ENCODE measurements around the gene ODF2L.

ODF2L gene

DNA sequence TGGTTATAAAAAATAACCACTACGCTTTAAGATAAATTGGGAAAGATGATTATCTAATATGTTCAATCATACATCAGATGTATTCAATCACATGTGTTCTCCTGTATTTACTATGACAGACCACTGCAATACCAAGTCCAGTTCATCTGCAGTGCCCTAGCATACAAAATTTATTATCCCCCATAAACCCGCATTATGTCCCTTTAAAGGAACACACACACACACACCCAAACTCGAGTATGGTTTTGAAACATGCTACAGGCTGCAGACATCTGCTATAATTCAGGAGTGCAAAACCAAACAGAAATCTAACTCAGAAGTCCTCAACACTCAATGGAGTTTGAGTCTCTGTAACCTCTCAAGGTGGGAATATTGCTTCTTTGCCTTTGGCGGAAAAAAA, 14.9 kb downstream of the ODF2L start:
- Histone ChIP-seq H3K4me1 (ENCODE audit: insufficient read depth, poor library complexity, severe bottlenecking) (no peaks in the 10 kb centered on the region), H3K4me3 (ENCODE audit: severe bottlenecking) (no peak overlapping the region), H3K27ac (ENCODE audit: poor library complexity, severe bottlenecking) (no peak overlapping the region), H3K36me3 (ENCODE audit: low read depth) (peaks cover 48% of the 10 kb centered on the region), H3K27me3 (ENCODE audit: insufficient read depth, poor library complexity, severe bottlenecking) (no peaks in the 10 kb centered on the region), H3K9me3 (ENCODE audit: severe bottlenecking) (no peaks in the 10 kb centered on the region)
- DNase-seq (ENCODE audit: low spot score) = no peak
- no peak for ATAC-seq (ENCODE audit: low read depth)
- TF ChIP-seq, protein P1, sequence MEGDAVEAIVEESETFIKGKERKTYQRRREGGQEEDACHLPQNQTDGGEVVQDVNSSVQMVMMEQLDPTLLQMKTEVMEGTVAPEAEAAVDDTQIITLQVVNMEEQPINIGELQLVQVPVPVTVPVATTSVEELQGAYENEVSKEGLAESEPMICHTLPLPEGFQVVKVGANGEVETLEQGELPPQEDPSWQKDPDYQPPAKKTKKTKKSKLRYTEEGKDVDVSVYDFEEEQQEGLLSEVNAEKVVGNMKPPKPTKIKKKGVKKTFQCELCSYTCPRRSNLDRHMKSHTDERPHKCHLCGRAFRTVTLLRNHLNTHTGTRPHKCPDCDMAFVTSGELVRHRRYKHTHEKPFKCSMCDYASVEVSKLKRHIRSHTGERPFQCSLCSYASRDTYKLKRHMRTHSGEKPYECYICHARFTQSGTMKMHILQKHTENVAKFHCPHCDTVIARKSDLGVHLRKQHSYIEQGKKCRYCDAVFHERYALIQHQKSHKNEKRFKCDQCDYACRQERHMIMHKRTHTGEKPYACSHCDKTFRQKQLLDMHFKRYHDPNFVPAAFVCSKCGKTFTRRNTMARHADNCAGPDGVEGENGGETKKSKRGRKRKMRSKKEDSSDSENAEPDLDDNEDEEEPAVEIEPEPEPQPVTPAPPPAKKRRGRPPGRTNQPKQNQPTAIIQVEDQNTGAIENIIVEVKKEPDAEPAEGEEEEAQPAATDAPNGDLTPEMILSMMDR (IDR thresholded peaks at IDR 0.05; ENCODE audit: poor library complexity, severe bottlenecking) = no peak

DNA sequence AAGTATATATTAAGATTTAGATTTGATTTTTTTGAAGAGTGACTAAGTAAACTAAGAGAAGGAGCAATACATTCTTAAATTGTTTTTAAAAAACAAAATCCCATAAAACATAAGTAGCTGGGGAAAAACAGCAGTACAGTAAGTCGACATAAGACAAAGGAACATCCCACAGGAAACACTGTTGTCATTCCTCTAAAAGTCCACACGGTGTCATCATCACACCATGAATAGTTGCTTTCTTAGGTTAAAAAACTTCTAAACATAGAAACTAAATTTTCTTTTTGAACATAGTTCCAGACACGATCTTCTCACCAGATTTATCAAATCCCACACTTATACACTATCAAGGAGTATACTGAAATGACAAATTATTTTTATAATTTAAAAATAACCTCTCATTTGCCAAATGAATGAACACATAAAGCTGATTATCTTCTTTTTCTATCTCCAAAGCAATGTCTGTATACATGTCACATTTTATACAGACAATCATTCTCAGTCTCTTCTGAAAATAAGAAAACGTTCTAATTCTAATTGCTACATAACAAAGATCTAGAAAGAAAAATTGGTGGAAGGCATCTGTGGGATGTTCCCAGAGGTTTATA, 15.8 kb downstream of the ODF2L start:
- peak; percentile 52; the same call in 1 of the 3 replicates for ATAC-seq (ENCODE audit: low read depth)
- no peaks in the 10 kb centered on the region for H3K4me1 ChIP-seq (ENCODE audit: insufficient read depth, poor library complexity, severe bottlenecking)

DNA sequence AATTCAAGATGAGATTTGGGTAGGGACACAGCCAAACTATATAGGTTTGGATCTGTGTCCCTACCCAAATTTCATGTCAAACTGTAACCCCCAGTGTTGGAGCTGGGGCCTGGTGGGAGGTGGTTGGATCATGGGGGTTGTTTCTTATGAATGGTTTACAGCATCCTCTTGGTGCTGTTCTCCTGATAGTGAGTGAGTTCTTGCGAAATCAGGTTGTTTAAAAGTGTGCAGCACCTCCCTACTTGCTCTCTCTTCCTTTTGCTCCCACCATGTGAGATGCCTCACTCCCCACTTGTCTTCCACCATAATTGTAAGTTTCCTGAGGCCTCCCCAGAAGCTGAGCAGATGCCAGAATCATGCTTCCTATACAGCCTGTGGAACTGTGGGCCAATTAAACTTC, 17.3 kb downstream of the ODF2L start:
- Histone ChIP-seq H3K9me3 (ENCODE audit: severe bottlenecking) (no peaks in the 10 kb centered on the region), H3K36me3 (ENCODE audit: low read depth) (peaks cover 72% of the 10 kb centered on the region), H3K27me3 (ENCODE audit: insufficient read depth, poor library complexity, severe bottlenecking) (no peaks in the 10 kb centered on the region), H3K27ac (ENCODE audit: poor library complexity, severe bottlenecking) (no peak overlapping the region), H3K4me1 (ENCODE audit: insufficient read depth, poor library complexity, severe bottlenecking) (no peaks in the 10 kb centered on the region), H3K4me3 (ENCODE audit: severe bottlenecking) (no peak overlapping the region)
- TF ChIP-seq, protein P1 (IDR thresholded peaks at IDR 0.05; ENCODE audit: poor library complexity, severe bottlenecking) = no peak
- no peak for ATAC-seq (ENCODE audit: low read depth)
- DNase-seq (ENCODE audit: low spot score) = no peak

More for the DNA sequence above, 15.8 kb downstream of the ODF2L start:
- Histone ChIP-seq H3K27ac (ENCODE audit: poor library complexity, severe bottlenecking) (no peak overlapping the region), H3K27me3 (ENCODE audit: insufficient read depth, poor library complexity, severe bottlenecking) (no peaks in the 10 kb centered on the region), H3K36me3 (ENCODE audit: low read depth) (peaks cover 56% of the 10 kb centered on the region), H3K9me3 (ENCODE audit: severe bottlenecking) (no peaks in the 10 kb centered on the region), H3K4me3 (ENCODE audit: severe bottlenecking) (no peak overlapping the region)
- TF ChIP-seq, protein P1 (IDR thresholded peaks at IDR 0.05; ENCODE audit: poor library complexity, severe bottlenecking) = peak; percentile 83
- DNase-seq (ENCODE audit: low spot score) = no peak

DNA sequence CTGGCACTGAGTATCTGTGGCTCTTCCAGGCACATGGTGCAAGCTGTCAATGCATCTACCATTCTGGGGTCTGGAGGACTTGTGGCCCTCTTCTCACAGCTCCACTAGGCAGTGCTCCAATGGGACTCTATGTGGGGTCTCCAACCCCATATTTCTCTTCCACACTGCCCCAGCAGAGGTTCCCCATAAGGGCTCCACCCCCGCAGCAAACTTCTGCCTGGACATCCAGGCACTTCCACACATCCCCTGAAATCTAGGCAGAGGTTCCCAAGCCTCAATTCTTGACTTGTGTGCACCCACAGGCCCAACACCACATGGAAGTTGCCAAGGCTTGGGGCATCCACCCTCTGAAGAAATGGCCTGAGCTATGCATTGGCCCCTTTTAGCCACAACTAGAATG, 18.8 kb downstream of the ODF2L start:
- no peaks in the 10 kb centered on the region for H3K4me1 ChIP-seq (ENCODE audit: insufficient read depth, poor library complexity, severe bottlenecking)
- no peaks in the 10 kb centered on the region for H3K27me3 ChIP-seq (ENCODE audit: insufficient read depth, poor library complexity, severe bottlenecking)
- H3K27ac ChIP-seq (ENCODE audit: poor library complexity, severe bottlenecking) = no peak overlapping the region
- peaks cover 73% of the 10 kb centered on the region for H3K36me3 ChIP-seq (ENCODE audit: low read depth)
- H3K4me3 ChIP-seq (ENCODE audit: severe bottlenecking) = no peak overlapping the region
- H3K9me3 ChIP-seq (ENCODE audit: severe bottlenecking) = no peaks in the 10 kb centered on the region
- ATAC-seq (ENCODE audit: low read depth) (no peak), DNase-seq (ENCODE audit: low spot score) (no peak)
- TF ChIP-seq, protein P1 (IDR thresholded peaks at IDR 0.05; ENCODE audit: poor library complexity, severe bottlenecking) = no peak

DNA sequence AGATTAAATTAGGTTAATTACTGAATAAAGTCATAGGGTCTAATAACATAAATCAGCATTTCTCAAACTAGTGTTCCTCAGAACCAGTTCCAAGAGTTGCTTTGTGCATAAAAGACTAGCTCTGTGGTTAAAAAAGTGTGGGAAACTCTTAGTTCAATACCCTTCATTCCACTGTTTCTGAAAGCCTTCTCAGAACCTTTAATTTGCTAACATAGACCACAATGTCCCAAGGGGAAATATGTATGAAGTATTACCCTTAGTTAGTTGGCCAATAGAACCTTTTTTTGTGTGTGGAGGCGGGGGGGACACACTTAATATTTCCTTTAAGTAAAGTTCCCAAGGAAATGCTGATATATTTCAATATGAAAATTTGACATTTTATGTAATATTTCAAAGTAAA, 20.4 kb downstream of the ODF2L start:
- no peaks in the 10 kb centered on the region for H3K4me1 ChIP-seq (ENCODE audit: insufficient read depth, poor library complexity, severe bottlenecking)
- H3K27me3 ChIP-seq (ENCODE audit: insufficient read depth, poor library complexity, severe bottlenecking) = no peaks in the 10 kb centered on the region
- DNase-seq (ENCODE audit: low spot score) (no peak), ATAC-seq (ENCODE audit: low read depth) (no peak)
- H3K9me3 ChIP-seq (ENCODE audit: severe bottlenecking) = no peaks in the 10 kb centered on the region
- peaks cover 70% of the 10 kb centered on the region for H3K36me3 ChIP-seq (ENCODE audit: low read depth)
- no peak overlapping the region for H3K4me3 ChIP-seq (ENCODE audit: severe bottlenecking)
- TF ChIP-seq, protein P1 (IDR thresholded peaks at IDR 0.05; ENCODE audit: poor library complexity, severe bottlenecking) = no peak
- no peak overlapping the region for H3K27ac ChIP-seq (ENCODE audit: poor library complexity, severe bottlenecking)

All from RWPE2 (cell line).